ENCODE measurements around the gene BAIAP3. TPM values are rescaled to one million over a fixed set of nuclear protein-coding genes. Genes with fewer than 3 reads are reported as not detected.

BAIAP3 gene
- polyA plus RNA-seq, 1 donor, result 8.1 TPM

GRCh38 chr16:1372292-1372950, 39.0 kb downstream of the BAIAP3 start:
- H3K36me3 ChIP-seq (ENCODE audit: control insufficient read depth, insufficient read depth, low read length), result peaks cover 34% of the 10 kb centered on the region
- no peak for DNase-seq
- H3K4me1 ChIP-seq (ENCODE audit: control insufficient read depth, insufficient read depth, low read length), result no peaks in the 10 kb centered on the region
- H3K27ac ChIP-seq (ENCODE audit: low read length), result no peak overlapping the region
- no peaks in the 10 kb centered on the region for H3K27me3 ChIP-seq (ENCODE audit: control insufficient read depth, insufficient read depth, low read length)
- H3K4me3 ChIP-seq (ENCODE audit: low read length), result no peak overlapping the region
- H3K9me3 ChIP-seq (ENCODE audit: control insufficient read depth, low read depth, low read length), result peaks cover 6% of the 10 kb centered on the region
- 100% methylated on average over 1 of the region's 21 CpGs for WGBS (ENCODE audit: insufficient coverage, low lambda C conversion rate)

- Histone ChIP-seq H3K27me3 (ENCODE audit: control insufficient read depth, insufficient read depth, low read length) (no peaks in the 10 kb centered on the region), H3K27ac (ENCODE audit: low read length) (no peak overlapping the region), H3K4me1 (ENCODE audit: control insufficient read depth, insufficient read depth, low read length) (peaks cover 5% of the 10 kb centered on the region), H3K9me3 (ENCODE audit: control insufficient read depth, low read depth, low read length) (peaks cover 6% of the 10 kb centered on the region), H3K36me3 (ENCODE audit: control insufficient read depth, insufficient read depth, low read length) (peaks cover 37% of the 10 kb centered on the region), H3K4me3 (ENCODE audit: low read length) (no peak overlapping the region)
- no CpG with 5 or more reads among the region's 46 CpGs for WGBS (ENCODE audit: insufficient coverage, low lambda C conversion rate)
- DNase-seq, result no peak
Observed at GRCh38 chr16:1374418-1375297, 41.2 kb downstream of the BAIAP3 start.

- no CpG with 5 or more reads among the region's 24 CpGs for WGBS (ENCODE audit: insufficient coverage, low lambda C conversion rate)
- H3K27ac ChIP-seq (ENCODE audit: low read length), result no peak overlapping the region
- no peaks in the 10 kb centered on the region for H3K27me3 ChIP-seq (ENCODE audit: control insufficient read depth, insufficient read depth, low read length)
- DNase-seq, result no peak
- H3K36me3 ChIP-seq (ENCODE audit: control insufficient read depth, insufficient read depth, low read length), result peaks cover 32% of the 10 kb centered on the region
- peaks cover 8% of the 10 kb centered on the region for H3K4me1 ChIP-seq (ENCODE audit: control insufficient read depth, insufficient read depth, low read length)
- peaks cover 6% of the 10 kb centered on the region for H3K9me3 ChIP-seq (ENCODE audit: control insufficient read depth, low read depth, low read length)
- H3K4me3 ChIP-seq (ENCODE audit: low read length), result no peak overlapping the region
Observed at GRCh38 chr16:1375298-1375640, 41.8 kb downstream of the BAIAP3 start.

GRCh38 chr16:1375741-1376410, 42.4 kb downstream of the BAIAP3 start:
- peaks cover 29% of the 10 kb centered on the region for H3K36me3 ChIP-seq (ENCODE audit: control insufficient read depth, insufficient read depth, low read length)
- H3K27ac ChIP-seq (ENCODE audit: low read length), result no peak overlapping the region
- no CpG with 5 or more reads among the region's 19 CpGs for WGBS (ENCODE audit: insufficient coverage, low lambda C conversion rate)

GRCh38 chr16:1377406-1378010, 44.1 kb downstream of the BAIAP3 start:
- H3K9me3 ChIP-seq (ENCODE audit: control insufficient read depth, low read depth, low read length), result peaks cover 6% of the 10 kb centered on the region
- H3K27ac ChIP-seq (ENCODE audit: low read length), result no peak overlapping the region
- WGBS (ENCODE audit: insufficient coverage, low lambda C conversion rate), result 100% methylated on average over 1 of the region's 10 CpGs
- H3K4me3 ChIP-seq (ENCODE audit: low read length), result no peak overlapping the region
- peaks cover 32% of the 10 kb centered on the region for H3K36me3 ChIP-seq (ENCODE audit: control insufficient read depth, insufficient read depth, low read length)
- no peaks in the 10 kb centered on the region for H3K27me3 ChIP-seq (ENCODE audit: control insufficient read depth, insufficient read depth, low read length)
- H3K4me1 ChIP-seq (ENCODE audit: control insufficient read depth, insufficient read depth, low read length), result peaks cover 8% of the 10 kb centered on the region
- no peak for DNase-seq

More at GRCh38 chr16:1375741-1376410, 42.4 kb downstream of the BAIAP3 start:
- DNase-seq, result no peak
- H3K4me1 ChIP-seq (ENCODE audit: control insufficient read depth, insufficient read depth, low read length), result peaks cover 8% of the 10 kb centered on the region
- peaks cover 6% of the 10 kb centered on the region for H3K9me3 ChIP-seq (ENCODE audit: control insufficient read depth, low read depth, low read length)
- no peak overlapping the region for H3K4me3 ChIP-seq (ENCODE audit: low read length)
- no peaks in the 10 kb centered on the region for H3K27me3 ChIP-seq (ENCODE audit: control insufficient read depth, insufficient read depth, low read length)

- Histone ChIP-seq H3K9me3 (ENCODE audit: control insufficient read depth, low read depth, low read length) (peaks cover 6% of the 10 kb centered on the region), H3K36me3 (ENCODE audit: control insufficient read depth, insufficient read depth, low read length) (peaks cover 33% of the 10 kb centered on the region), H3K4me1 (ENCODE audit: control insufficient read depth, insufficient read depth, low read length) (peaks cover 8% of the 10 kb centered on the region), H3K27me3 (ENCODE audit: control insufficient read depth, insufficient read depth, low read length) (no peaks in the 10 kb centered on the region), H3K4me3 (ENCODE audit: low read length) (peak overlapping the region; percentile 23), H3K27ac (ENCODE audit: low read length) (no peak overlapping the region)
- no CpG with 5 or more reads among the region's 25 CpGs for WGBS (ENCODE audit: insufficient coverage, low lambda C conversion rate)
- no peak for DNase-seq
Observed at GRCh38 chr16:1378087-1378803, 44.8 kb downstream of the BAIAP3 start.

GRCh38 chr16:1378804-1379303, 45.4 kb downstream of the BAIAP3 start:
- no CpG with 5 or more reads among the region's 31 CpGs for WGBS (ENCODE audit: insufficient coverage, low lambda C conversion rate)
- Histone ChIP-seq H3K27ac (ENCODE audit: low read length) (no peak overlapping the region), H3K4me1 (ENCODE audit: control insufficient read depth, insufficient read depth, low read length) (peaks cover 8% of the 10 kb centered on the region), H3K9me3 (ENCODE audit: control insufficient read depth, low read depth, low read length) (peaks cover 6% of the 10 kb centered on the region), H3K4me3 (ENCODE audit: low read length) (peak overlapping the region; percentile 23), H3K36me3 (ENCODE audit: control insufficient read depth, insufficient read depth, low read length) (peaks cover 35% of the 10 kb centered on the region), H3K27me3 (ENCODE audit: control insufficient read depth, insufficient read depth, low read length) (no peaks in the 10 kb centered on the region)
- peak; percentile 59 to 67 for DNase-seq

- DNase-seq, result peak; percentile 33 to 56
- WGBS (ENCODE audit: insufficient coverage, low lambda C conversion rate), result no CpG with 5 or more reads among the region's 95 CpGs
- peaks cover 8% of the 10 kb centered on the region for H3K4me1 ChIP-seq (ENCODE audit: control insufficient read depth, insufficient read depth, low read length)
- H3K36me3 ChIP-seq (ENCODE audit: control insufficient read depth, insufficient read depth, low read length), result peaks cover 32% of the 10 kb centered on the region
- peak overlapping the region; percentile 39 for H3K4me3 ChIP-seq (ENCODE audit: low read length)
- H3K27me3 ChIP-seq (ENCODE audit: control insufficient read depth, insufficient read depth, low read length), result no peaks in the 10 kb centered on the region
- peaks cover 6% of the 10 kb centered on the region for H3K9me3 ChIP-seq (ENCODE audit: control insufficient read depth, low read depth, low read length)
- H3K27ac ChIP-seq (ENCODE audit: low read length), result no peak overlapping the region
Observed at GRCh38 chr16:1379304-1380076, 46.0 kb downstream of the BAIAP3 start.

GRCh38 chr16:1380195-1380594, 46.8 kb downstream of the BAIAP3 start:
- 67% methylated on average over 2 of the region's 10 CpGs for WGBS (ENCODE audit: insufficient coverage, low lambda C conversion rate)
- Histone ChIP-seq H3K4me3 (ENCODE audit: low read length) (peak overlapping the region; percentile 39), H3K27me3 (ENCODE audit: control insufficient read depth, insufficient read depth, low read length) (no peaks in the 10 kb centered on the region), H3K9me3 (ENCODE audit: control insufficient read depth, low read depth, low read length) (peaks cover 6% of the 10 kb centered on the region), H3K27ac (ENCODE audit: low read length) (no peak overlapping the region), H3K4me1 (ENCODE audit: control insufficient read depth, insufficient read depth, low read length) (peaks cover 8% of the 10 kb centered on the region), H3K36me3 (ENCODE audit: control insufficient read depth, insufficient read depth, low read length) (peaks cover 33% of the 10 kb centered on the region)
- no peak for DNase-seq
